HepG2 (cell line): ENCODE results near the gene PEAR1. TPM values are rescaled to one million over a fixed set of nuclear protein-coding genes. Genes with fewer than 3 reads are reported as not detected.

Experiments
- ATAC-seq: fragments of 200-7000 bp; cut with Tn5 transposase; 3 replicates; pipeline ENCODE4 v1.9.1; 2020; ENCODE audit warnings: mild to moderate bottlenecking, moderate library complexity
- BruUV-seq: library from RNA; stranded (reverse); fragments of 400-500 nt; replicated peaks from 2 replicates; lab custom pipeline; 2021; lab: Mats Ljungman, UMichigan
- CTCF ChIA-PET: fragments of 300-600 bp; formaldehyde crosslinking; extraction: SDS; loops from one replicate; lab custom pipeline; 2021; ENCODE audit warnings: low total read pairs, inconsistent platforms, low intra/inter-chr PET ratio; lab: Yijun Ruan, JAX
- POLR2A ChIA-PET: fragments of 350-600 bp; sonication (Branson Sonifier 250); formaldehyde crosslinking; loops from one replicate; lab custom pipeline; 2020; ENCODE audit warnings: antibody characterized with exemption, inconsistent platforms; lab: Yijun Ruan, JAX
- DNase-seq: peaks from one replicate; pipeline ENCODE4 v3.0.0-alpha.2; 2015; ENCODE audit warnings: low spot score
- FAIRE-seq: peaks from 3 replicates; lab custom pipeline; 2011; peaks lifted over from hg19 to GRCh38; lab: Jason Lieb, UNC
- H2AFZ ChIP-seq: one replicate; pipeline ENCODE4 v1.6.1; 2011; ENCODE audit warnings: low read length, inconsistent platforms
- H3K27ac ChIP-seq: fragments of 300-600 bp; 3 replicates; pipeline ENCODE4 v1.8.0; 2011; ENCODE audit warnings: mixed run types, mild to moderate bottlenecking, mixed read lengths, low read length, inconsistent platforms; ENCODE audit not compliant: insufficient read depth; ENCODE audit errors: extremely low read length
- H3K27me3 ChIP-seq, 2 experiments: fragments of 200-600 bp in 1 of 2; 2 replicates in 1 of 2; 3 replicates in 1 of 2; pipeline versions ENCODE4 v1.6.0 to v1.8.0; 2011; ENCODE audit warnings: low read length in 2 of 2, mild to moderate bottlenecking in 2 of 2, moderate library complexity in 2 of 2, inconsistent platforms in 1 of 2; ENCODE audit not compliant: insufficient read depth in 2 of 2, control insufficient read depth in 1 of 2
- H3K36me3 ChIP-seq, 2 experiments: fragments of 200-600 bp in 1 of 2; replicated peaks in 1 of 2; 2 replicates in 1 of 2; 3 replicates in 1 of 2; pipeline versions ENCODE4 v1.5.1 to v1.8.0; 2011; ENCODE audit warnings: low read length in 2 of 2, inconsistent platforms in 1 of 2; ENCODE audit not compliant: insufficient read depth in 2 of 2, control insufficient read depth in 1 of 2
- H3K4me1 ChIP-seq: 2 replicates; pipeline ENCODE4 v1.5.1; 2012; ENCODE audit warnings: low read length, inconsistent platforms; ENCODE audit not compliant: insufficient read depth
- H3K4me2 ChIP-seq: 2 replicates; pipeline ENCODE4 v1.6.0; 2011; ENCODE audit warnings: low read depth, low read length, inconsistent platforms
- H3K4me3 ChIP-seq, 3 experiments: fragments of 200-600 bp in 1 of 3; sonication (generic), shearing (Covaris generic) in 1 of 3; replicated peaks in 1 of 3; 2 replicates each; pipeline ENCODE4 v1.5.1; 2011 to 2016; ENCODE audit warnings: low read length in 3 of 3, inconsistent platforms in 2 of 3, low read depth in 2 of 3, mild to moderate bottlenecking in 2 of 3, control low read depth in 1 of 3, mixed read lengths in 1 of 3; ENCODE audit not compliant: insufficient read depth in 1 of 3
- H3K79me2 ChIP-seq: one replicate; pipeline ENCODE4 v1.6.1; 2011; ENCODE audit warnings: low read length, inconsistent platforms; ENCODE audit not compliant: insufficient read depth
- H3K9ac ChIP-seq: 2 replicates; pipeline ENCODE4 v1.6.0; 2011; ENCODE audit warnings: mild to moderate bottlenecking, low read depth, low read length, inconsistent platforms; ENCODE audit not compliant: insufficient read depth
- H3K9me3 ChIP-seq: 2 replicates; pipeline ENCODE4 v1.5.1; 2012; ENCODE audit warnings: mild to moderate bottlenecking, low read length
- H4K20me1 ChIP-seq: 2 replicates; pipeline ENCODE4 v1.6.0; 2011; ENCODE audit warnings: inconsistent platforms, mild to moderate bottlenecking, low read length, moderate library complexity; ENCODE audit not compliant: insufficient read depth
- CENPX ChIP-seq: sonication (generic); formaldehyde crosslinking; IDR thresholded peaks from 2 replicates; pipeline ENCODE4 v1.9.0; 2021; ENCODE audit warnings: mild to moderate bottlenecking, missing genetic modification reagents, moderate library complexity
- HOMEZ ChIP-seq: IDR thresholded peaks from 2 replicates; pipeline ENCODE4 v1.6.1; 2016; ENCODE audit warnings: low read depth
- JDP2 ChIP-seq: sonication (generic); formaldehyde crosslinking; IDR thresholded peaks from 2 replicates; pipeline ENCODE4 v1.8.1; 2022; ENCODE audit warnings: missing genetic modification reagents, borderline replicate concordance
- KDM2A ChIP-seq: sonication (generic); formaldehyde crosslinking; IDR thresholded peaks from 2 replicates; pipeline ENCODE4 v1.4.0; 2020; ENCODE audit warnings: low read depth, missing genetic modification reagents, borderline replicate concordance
- NFATC3 ChIP-seq: sonication (generic); formaldehyde crosslinking; IDR thresholded peaks from 2 replicates; pipeline ENCODE4 v1.5.1; 2020; ENCODE audit warnings: mild to moderate bottlenecking, missing genetic modification reagents
- NR2F6 ChIP-seq, 2 experiments: IDR thresholded peaks; 2 replicates each; pipeline ENCODE4 v1.6.1; 2016; ENCODE audit warnings: antibody characterized with exemption in 1 of 2, mild to moderate bottlenecking in 1 of 2
- SOX13 ChIP-seq, 3 experiments: fragments of 450-650 bp in 1 of 3; sonication (generic) in 1 of 3; formaldehyde crosslinking in 1 of 3; IDR thresholded peaks in 2 of 3; conservative IDR thresholded peaks in 1 of 3; 2 replicates each; pipeline versions ENCODE4 v1.5.0 to v1.6.1; 2016 to 2020; ENCODE audit warnings: antibody characterized with exemption in 1 of 3, mild to moderate bottlenecking in 1 of 3, missing compliant biosample characterization in 1 of 3, missing genetic modification reagents in 1 of 3, moderate library complexity in 1 of 3
- ZNF121 ChIP-seq: sonication (generic); formaldehyde crosslinking; IDR thresholded peaks from 2 replicates; pipeline ENCODE4 v1.5.0; 2020; ENCODE audit warnings: mild to moderate bottlenecking, missing genetic modification reagents
- ZNF230 ChIP-seq: sonication (generic); formaldehyde crosslinking; IDR thresholded peaks from 2 replicates; pipeline ENCODE4 v1.4.0; 2020; ENCODE audit warnings: mild to moderate bottlenecking, missing genetic modification reagents
- ZNF569 ChIP-seq: sonication (generic); formaldehyde crosslinking; IDR thresholded peaks from 2 replicates; pipeline ENCODE4 v1.5.0; 2020; ENCODE audit warnings: mild to moderate bottlenecking, missing genetic modification reagents, moderate library complexity, borderline replicate concordance
- ZNF747 ChIP-seq: sonication (generic); formaldehyde crosslinking; IDR thresholded peaks from 2 replicates; pipeline ENCODE4 v1.8.1; 2023; ENCODE audit warnings: missing genetic modification reagents, mild to moderate bottlenecking, borderline replicate concordance
- WGBS: methylation state at CpG from one replicate; pipeline ENCODE4 v1.1.6; 2017; ENCODE audit warnings: low lambda C conversion rate; 5-methylcytosine and 5-hydroxymethylcytosine counted together
- in situ Hi-C: cut with HindIII; loops from 2 replicates; pipeline ENCODE4 v1.10.0; 2017; ENCODE audit warnings: low pct_unique_long_range_greater_than_20kb; ENCODE audit not compliant: extremely low pct_ligation_motif_present
- intact Hi-C: fragments of 100-400 bp; cut with micrococcal nuclease; formaldehyde crosslinking; loops from one replicate; pipeline ENCODE4 v1.10.0; 2022; ENCODE audit not compliant: unreplicated experiment
- polyA plus RNA-seq, 8 experiments: library from polyadenylated mRNA; depleted of rRNA in 3 of 8; stranded (reverse) in 7 of 8; unstranded in 1 of 8; fragments of >200 nt; fragmentation: Illumina TruSeq in 4 of 8; extraction: Trizol in 4 of 8; gene quantifications; 2 replicates each; pipeline versions ENCODE4 v1.2.1 to v1.2.3, GENCODE V29; 2011 to 2016; ENCODE audit warnings: low read depth in 4 of 8, missing spikeins in 1 of 8, mixed read lengths in 1 of 8; ENCODE audit not compliant: insufficient read depth in 1 of 8
- total RNA-seq, 5 experiments: library from RNA; depleted of rRNA; stranded (reverse); fragments of >200 nt; fragmentation: Illumina TruSeq; extraction: Trizol; gene quantifications; 2 replicates each; pipeline ENCODE4 v1.2.3, GENCODE V29; 2016; ENCODE audit warnings: low read depth in 1 of 5
- TF ChIP-seq, protein P1 (sequence below): sonication (generic); formaldehyde crosslinking; IDR thresholded peaks from 2 replicates; pipeline ENCODE4 v1.4.0; 2020; ENCODE audit warnings: missing genetic modification reagents, low read depth, mild to moderate bottlenecking, borderline replicate concordance
- TF ChIP-seq, protein P2 (sequence below): sonication (generic); formaldehyde crosslinking; IDR thresholded peaks from 2 replicates; pipeline ENCODE4 v1.4.0; 2020; ENCODE audit warnings: mild to moderate bottlenecking, low read depth, missing genetic modification reagents

Gene PEAR1
- total and polyA plus RNA-seq, 2 of the 13 experiments (the other 11 are each of a cell fraction or from before 2014, with no cell fraction given) = 0.27 to 0.41 TPM

DNA sequence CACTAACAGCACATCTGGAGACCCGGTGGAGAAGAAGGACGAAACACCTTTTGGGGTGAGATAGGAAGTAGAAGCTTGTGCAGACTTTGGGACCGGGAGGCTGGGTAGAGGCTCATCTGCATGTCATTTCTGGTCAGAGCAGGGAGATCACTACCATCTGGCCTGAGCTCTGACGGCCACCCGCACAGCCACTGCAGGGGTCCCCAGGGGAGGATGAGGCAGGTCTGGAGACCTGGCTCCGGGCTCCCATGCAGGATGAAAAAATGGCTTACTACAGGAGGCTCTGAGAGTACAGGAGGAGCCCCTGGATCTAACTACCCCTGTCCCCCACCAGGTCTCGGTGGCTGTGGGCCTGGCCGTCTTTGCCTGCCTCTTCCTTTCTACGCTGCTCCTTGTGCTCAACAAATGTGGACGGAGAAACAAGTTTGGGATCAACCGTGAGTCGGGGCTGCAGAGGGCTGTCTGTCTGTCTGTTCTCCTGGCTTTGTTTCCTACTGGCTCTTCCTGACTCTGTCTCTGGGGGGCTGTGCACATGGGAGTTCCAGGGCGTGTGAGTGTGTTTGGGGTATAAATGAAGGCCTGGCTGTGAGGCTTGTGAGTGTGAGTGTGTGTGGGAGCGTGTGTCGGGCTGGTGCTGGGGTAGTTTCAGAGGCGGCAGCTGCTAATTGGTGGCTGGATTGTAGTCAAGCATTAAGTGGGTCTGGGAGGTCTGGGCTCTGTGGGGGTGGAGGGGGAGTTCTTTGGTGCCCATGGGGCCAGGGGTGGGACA lies 18.8 kb upstream of the PEAR1 start:
- Histone ChIP-seq H3K27ac (no peak overlapping the region), H4K20me1 (no peaks in the 10 kb centered on the region), H3K4me1 (no peaks in the 10 kb centered on the region), H3K9ac (no peak overlapping the region)
- ATAC-seq (no peak), FAIRE-seq (no peak)
- CTCF ChIA-PET = no interaction called here
- in situ Hi-C loops = no loop called here
- no peak for TF ChIP-seq NFATC3
- no peak for TF ChIP-seq SOX13 (IDR thresholded peaks at IDR 0.05)
- no peak for TF ChIP-seq SOX13 (CRISPR knock-in tag; conservative IDR thresholded peaks at IDR 0.05 in 1 of 2, IDR thresholded peaks at IDR 0.05 in 1 of 2)
- TF ChIP-seq ZNF569 = no peak
- TF ChIP-seq, all 625 proteins: peak for 0
- Histone ChIP-seq H3K9me3 (no peaks in the 10 kb centered on the region), H2AFZ (no peak overlapping the region), H3K4me3 (no peak overlapping the region), H3K79me2 (no peaks in the 10 kb centered on the region), H3K36me3 (no peaks in the 10 kb centered on the region), H3K4me2 (no peak overlapping the region), H3K27me3 (peaks cover 18 to 76% of the 10 kb centered on the region in 2 experiments)
- BruUV-seq = no TSS peak
- 17% methylated on average over 13 of the region's 16 CpGs for WGBS
- intact Hi-C loops = no loop called here
- POLR2A ChIA-PET = no interaction called here
- DNase-seq = no peak

- POLR2A ChIA-PET = no interaction called here
- no TSS peak for BruUV-seq
These were observed 18.2 kb upstream of the PEAR1 start for GRCh38 chr1:156875341-156875615.

More at GRCh38 chr1:156875341-156875615, 18.2 kb upstream of the PEAR1 start:
- Histone ChIP-seq H3K4me2 (no peak overlapping the region), H2AFZ (no peak overlapping the region), H3K27ac (no peak overlapping the region)
- ATAC-seq (no peak; the same call in 2 of the 3 replicates), FAIRE-seq (no peak)
- in situ Hi-C loops = no loop called here
- TF ChIP-seq KDM2A (CRISPR knock-in tag) = no peak
- TF ChIP-seq, protein P1, sequence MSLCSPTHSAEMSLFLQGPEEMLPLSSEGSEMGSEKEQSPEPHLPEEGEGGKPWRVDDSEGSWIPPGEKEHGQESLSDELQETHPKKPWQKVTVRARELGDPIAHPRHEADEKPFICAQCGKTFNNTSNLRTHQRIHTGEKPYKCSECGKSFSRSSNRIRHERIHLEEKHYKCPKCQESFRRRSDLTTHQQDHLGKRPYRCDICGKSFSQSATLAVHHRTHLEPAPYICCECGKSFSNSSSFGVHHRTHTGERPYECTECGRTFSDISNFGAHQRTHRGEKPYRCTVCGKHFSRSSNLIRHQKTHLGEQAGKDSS = no peak
- TF ChIP-seq, protein P2, sequence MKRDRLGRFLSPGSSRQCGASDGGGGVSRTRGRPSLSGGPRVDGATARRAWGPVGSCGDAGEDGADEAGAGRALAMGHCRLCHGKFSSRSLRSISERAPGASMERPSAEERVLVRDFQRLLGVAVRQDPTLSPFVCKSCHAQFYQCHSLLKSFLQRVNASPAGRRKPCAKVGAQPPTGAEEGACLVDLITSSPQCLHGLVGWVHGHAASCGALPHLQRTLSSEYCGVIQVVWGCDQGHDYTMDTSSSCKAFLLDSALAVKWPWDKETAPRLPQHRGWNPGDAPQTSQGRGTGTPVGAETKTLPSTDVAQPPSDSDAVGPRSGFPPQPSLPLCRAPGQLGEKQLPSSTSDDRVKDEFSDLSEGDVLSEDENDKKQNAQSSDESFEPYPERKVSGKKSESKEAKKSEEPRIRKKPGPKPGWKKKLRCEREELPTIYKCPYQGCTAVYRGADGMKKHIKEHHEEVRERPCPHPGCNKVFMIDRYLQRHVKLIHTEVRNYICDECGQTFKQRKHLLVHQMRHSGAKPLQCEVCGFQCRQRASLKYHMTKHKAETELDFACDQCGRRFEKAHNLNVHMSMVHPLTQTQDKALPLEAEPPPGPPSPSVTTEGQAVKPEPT = no peak
- no peak for TF ChIP-seq CENPX (CRISPR knock-in tag)
- TF ChIP-seq ZNF230 = no peak
- no peak for TF ChIP-seq NR2F6 (IDR thresholded peaks at IDR 0.05)
- TF ChIP-seq NR2F6 (CRISPR knock-in tag; IDR thresholded peaks at IDR 0.05) = no peak
- TF ChIP-seq ZNF121 (CRISPR knock-in tag) = no peak
- no peak for TF ChIP-seq JDP2 (CRISPR knock-in tag)
- no peak for TF ChIP-seq HOMEZ (CRISPR knock-in tag)
- TF ChIP-seq ZNF747 (CRISPR knock-in tag) = no peak
- TF ChIP-seq, all 625 proteins: peak for 0
- CTCF ChIA-PET = no interaction called here
- Histone ChIP-seq H4K20me1 (no peaks in the 10 kb centered on the region), H3K79me2 (no peaks in the 10 kb centered on the region), H3K9ac (no peak overlapping the region), H3K4me3 (no peak overlapping the region), H3K4me1 (no peaks in the 10 kb centered on the region), H3K9me3 (no peaks in the 10 kb centered on the region), H3K36me3 (no peaks in the 10 kb centered on the region), H3K27me3 (peaks cover 20 to 76% of the 10 kb centered on the region in 2 experiments)
- intact Hi-C loops = no loop called here
- no peak for DNase-seq
- no CpG with 5 or more reads among the region's 5 CpGs for WGBS
